ENCODE data around the gene ASTN1.

DNA sequence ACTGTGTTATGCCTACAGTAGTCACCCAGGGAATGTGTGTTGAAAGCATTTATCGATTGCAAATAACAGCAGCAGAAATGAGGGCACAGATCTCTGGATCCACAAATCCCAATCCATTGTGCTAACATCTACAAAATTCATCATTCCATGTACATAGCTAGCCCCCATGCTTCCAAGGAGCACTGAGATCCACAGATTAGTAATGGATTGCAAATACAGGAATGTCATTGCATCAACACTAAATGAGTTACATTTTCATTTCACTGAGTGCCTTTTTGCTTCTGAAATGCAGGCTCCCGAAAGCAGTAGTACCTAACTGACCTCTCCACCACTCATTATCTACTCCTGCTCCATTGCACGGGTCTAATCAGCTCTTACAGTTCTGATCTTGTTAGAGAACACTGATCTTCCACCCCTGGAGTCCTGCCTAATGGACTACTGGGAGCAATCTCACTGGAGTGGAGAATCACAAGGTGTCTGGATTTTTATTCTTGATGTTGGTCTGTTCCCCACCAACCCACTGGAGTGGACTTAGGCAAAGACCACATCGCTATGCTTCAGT, 30.5 kb downstream of the ASTN1 start:
- TF ChIP-seq, protein P1, sequence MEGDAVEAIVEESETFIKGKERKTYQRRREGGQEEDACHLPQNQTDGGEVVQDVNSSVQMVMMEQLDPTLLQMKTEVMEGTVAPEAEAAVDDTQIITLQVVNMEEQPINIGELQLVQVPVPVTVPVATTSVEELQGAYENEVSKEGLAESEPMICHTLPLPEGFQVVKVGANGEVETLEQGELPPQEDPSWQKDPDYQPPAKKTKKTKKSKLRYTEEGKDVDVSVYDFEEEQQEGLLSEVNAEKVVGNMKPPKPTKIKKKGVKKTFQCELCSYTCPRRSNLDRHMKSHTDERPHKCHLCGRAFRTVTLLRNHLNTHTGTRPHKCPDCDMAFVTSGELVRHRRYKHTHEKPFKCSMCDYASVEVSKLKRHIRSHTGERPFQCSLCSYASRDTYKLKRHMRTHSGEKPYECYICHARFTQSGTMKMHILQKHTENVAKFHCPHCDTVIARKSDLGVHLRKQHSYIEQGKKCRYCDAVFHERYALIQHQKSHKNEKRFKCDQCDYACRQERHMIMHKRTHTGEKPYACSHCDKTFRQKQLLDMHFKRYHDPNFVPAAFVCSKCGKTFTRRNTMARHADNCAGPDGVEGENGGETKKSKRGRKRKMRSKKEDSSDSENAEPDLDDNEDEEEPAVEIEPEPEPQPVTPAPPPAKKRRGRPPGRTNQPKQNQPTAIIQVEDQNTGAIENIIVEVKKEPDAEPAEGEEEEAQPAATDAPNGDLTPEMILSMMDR (conservative IDR thresholded peaks at IDR 0.05; ENCODE audit: low read length) = no peak
- no peak for TF ChIP-seq EZH2phosphoT487 (IDR thresholded peaks at IDR 0.05; ENCODE audit: borderline replicate concordance)

All from Loucy (cell line).